ENCODE measurements around the gene SLC9A1.
A peak's percentile ranks its signal among the peaks of the same experiment; 100 is the strongest.

The SLC9A1 gene

DNA sequence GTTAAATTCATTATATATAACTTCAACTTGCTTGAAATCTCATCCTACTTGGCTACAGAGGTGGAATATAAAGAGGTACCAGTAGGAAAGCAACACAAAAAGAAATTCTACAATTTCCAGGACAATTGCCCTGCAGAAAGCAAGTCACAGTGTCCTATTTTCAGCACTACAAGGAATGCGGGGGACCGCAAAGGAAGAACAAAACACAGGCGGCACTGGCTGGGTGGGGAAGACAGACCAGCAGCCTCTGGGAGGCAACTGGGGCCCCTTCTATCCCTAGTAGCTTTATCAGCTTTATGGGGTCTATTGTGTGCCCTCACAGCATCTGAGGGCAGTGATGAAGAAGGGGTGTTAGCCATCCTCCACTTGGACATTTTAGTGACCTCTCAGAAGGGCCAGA is 30.5 kb downstream of the SLC9A1 start (continued):
- TF ChIP-seq TOX (CRISPR knock-in tag; IDR thresholded peaks at IDR 0.05; ENCODE audit: borderline replicate concordance) (no peak), RARB (CRISPR knock-in tag; IDR thresholded peaks at IDR 0.05) (no peak), TCF4 (CRISPR knock-in tag; IDR thresholded peaks at IDR 0.05; ENCODE audit: borderline replicate concordance) (no peak), PPARA (CRISPR knock-in tag; IDR thresholded peaks at IDR 0.05; ENCODE audit: borderline replicate concordance) (no peak)

DNA sequence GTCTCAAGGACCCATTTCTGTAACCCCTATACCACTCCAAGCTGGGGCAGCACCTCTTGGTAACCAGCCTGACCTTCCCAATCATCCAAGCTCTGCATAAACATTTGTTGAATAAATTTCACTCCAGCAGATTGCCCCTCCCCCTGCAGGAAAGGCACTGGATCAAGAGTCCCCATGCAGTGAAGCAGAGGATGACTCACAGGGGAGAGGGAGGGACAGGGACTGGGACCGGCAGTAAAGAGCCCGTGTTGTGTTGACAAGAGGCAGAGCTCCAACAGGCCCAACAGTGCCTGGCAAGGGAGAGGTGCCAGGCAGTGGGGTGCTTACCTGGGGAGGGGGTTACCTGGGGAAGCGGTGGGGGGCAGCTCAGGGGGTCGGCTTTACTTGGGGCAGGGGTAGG is 32.3 kb downstream of the SLC9A1 start:
- TF ChIP-seq ESRRG (CRISPR knock-in tag; IDR thresholded peaks at IDR 0.05) = no peak
- no peak for TF ChIP-seq PPARA (CRISPR knock-in tag; IDR thresholded peaks at IDR 0.05; ENCODE audit: borderline replicate concordance)
- TF ChIP-seq BACH2 (CRISPR knock-in tag; IDR thresholded peaks at IDR 0.05; ENCODE audit: borderline replicate concordance) = no peak
- no peak for TF ChIP-seq OSR1 (CRISPR knock-in tag; IDR thresholded peaks at IDR 0.05)
- no peak for TF ChIP-seq SNAI2 (CRISPR knock-in tag; IDR thresholded peaks at IDR 0.05)
- TF ChIP-seq, protein P1, sequence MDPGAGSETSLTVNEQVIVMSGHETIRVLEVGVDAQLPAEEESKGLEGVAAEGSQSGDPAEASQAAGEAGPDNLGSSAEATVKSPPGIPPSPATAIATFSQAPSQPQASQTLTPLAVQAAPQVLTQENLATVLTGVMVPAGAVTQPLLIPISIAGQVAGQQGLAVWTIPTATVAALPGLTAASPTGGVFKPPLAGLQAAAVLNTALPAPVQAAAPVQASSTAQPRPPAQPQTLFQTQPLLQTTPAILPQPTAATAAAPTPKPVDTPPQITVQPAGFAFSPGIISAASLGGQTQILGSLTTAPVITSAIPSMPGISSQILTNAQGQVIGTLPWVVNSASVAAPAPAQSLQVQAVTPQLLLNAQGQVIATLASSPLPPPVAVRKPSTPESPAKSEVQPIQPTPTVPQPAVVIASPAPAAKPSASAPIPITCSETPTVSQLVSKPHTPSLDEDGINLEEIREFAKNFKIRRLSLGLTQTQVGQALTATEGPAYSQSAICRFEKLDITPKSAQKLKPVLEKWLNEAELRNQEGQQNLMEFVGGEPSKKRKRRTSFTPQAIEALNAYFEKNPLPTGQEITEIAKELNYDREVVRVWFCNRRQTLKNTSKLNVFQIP (CRISPR knock-in tag; IDR thresholded peaks at IDR 0.05; ENCODE audit: borderline replicate concordance, low read depth) = no peak
- TF ChIP-seq ZFP3 (CRISPR knock-in tag; IDR thresholded peaks at IDR 0.05) = no peak
- TF ChIP-seq TOX (CRISPR knock-in tag; IDR thresholded peaks at IDR 0.05; ENCODE audit: borderline replicate concordance) = no peak
- TF ChIP-seq ISL1 (CRISPR knock-in tag; IDR thresholded peaks at IDR 0.05) = no peak
- TF ChIP-seq ZNF565 (CRISPR knock-in tag; conservative IDR thresholded peaks at IDR 0.05; ENCODE audit: low read depth) = no peak
- no peak for TF ChIP-seq ZC3H10 (CRISPR knock-in tag; IDR thresholded peaks at IDR 0.05)
- TF ChIP-seq, protein P2, sequence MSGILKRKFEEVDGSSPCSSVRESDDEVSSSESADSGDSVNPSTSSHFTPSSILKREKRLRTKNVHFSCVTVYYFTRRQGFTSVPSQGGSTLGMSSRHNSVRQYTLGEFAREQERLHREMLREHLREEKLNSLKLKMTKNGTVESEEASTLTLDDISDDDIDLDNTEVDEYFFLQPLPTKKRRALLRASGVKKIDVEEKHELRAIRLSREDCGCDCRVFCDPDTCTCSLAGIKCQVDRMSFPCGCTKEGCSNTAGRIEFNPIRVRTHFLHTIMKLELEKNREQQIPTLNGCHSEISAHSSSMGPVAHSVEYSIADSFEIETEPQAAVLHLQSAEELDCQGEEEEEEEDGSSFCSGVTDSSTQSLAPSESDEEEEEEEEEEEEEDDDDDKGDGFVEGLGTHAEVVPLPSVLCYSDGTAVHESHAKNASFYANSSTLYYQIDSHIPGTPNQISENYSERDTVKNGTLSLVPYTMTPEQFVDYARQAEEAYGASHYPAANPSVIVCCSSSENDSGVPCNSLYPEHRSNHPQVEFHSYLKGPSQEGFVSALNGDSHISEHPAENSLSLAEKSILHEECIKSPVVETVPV (CRISPR knock-in tag; IDR thresholded peaks at IDR 0.05) = no peak
- TF ChIP-seq, protein P3, sequence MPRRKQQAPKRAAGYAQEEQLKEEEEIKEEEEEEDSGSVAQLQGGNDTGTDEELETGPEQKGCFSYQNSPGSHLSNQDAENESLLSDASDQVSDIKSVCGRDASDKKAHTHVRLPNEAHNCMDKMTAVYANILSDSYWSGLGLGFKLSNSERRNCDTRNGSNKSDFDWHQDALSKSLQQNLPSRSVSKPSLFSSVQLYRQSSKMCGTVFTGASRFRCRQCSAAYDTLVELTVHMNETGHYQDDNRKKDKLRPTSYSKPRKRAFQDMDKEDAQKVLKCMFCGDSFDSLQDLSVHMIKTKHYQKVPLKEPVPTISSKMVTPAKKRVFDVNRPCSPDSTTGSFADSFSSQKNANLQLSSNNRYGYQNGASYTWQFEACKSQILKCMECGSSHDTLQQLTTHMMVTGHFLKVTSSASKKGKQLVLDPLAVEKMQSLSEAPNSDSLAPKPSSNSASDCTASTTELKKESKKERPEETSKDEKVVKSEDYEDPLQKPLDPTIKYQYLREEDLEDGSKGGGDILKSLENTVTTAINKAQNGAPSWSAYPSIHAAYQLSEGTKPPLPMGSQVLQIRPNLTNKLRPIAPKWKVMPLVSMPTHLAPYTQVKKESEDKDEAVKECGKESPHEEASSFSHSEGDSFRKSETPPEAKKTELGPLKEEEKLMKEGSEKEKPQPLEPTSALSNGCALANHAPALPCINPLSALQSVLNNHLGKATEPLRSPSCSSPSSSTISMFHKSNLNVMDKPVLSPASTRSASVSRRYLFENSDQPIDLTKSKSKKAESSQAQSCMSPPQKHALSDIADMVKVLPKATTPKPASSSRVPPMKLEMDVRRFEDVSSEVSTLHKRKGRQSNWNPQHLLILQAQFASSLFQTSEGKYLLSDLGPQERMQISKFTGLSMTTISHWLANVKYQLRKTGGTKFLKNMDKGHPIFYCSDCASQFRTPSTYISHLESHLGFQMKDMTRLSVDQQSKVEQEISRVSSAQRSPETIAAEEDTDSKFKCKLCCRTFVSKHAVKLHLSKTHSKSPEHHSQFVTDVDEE (CRISPR knock-in tag; IDR thresholded peaks at IDR 0.05) = no peak
- no peak for TF ChIP-seq GLIS3 (CRISPR knock-in tag; IDR thresholded peaks at IDR 0.05)
- TF ChIP-seq CSDC2 (CRISPR knock-in tag; IDR thresholded peaks at IDR 0.05) = no peak
- TF ChIP-seq ZNF70 (CRISPR knock-in tag; IDR thresholded peaks at IDR 0.05) = no peak
- TF ChIP-seq, protein P4, sequence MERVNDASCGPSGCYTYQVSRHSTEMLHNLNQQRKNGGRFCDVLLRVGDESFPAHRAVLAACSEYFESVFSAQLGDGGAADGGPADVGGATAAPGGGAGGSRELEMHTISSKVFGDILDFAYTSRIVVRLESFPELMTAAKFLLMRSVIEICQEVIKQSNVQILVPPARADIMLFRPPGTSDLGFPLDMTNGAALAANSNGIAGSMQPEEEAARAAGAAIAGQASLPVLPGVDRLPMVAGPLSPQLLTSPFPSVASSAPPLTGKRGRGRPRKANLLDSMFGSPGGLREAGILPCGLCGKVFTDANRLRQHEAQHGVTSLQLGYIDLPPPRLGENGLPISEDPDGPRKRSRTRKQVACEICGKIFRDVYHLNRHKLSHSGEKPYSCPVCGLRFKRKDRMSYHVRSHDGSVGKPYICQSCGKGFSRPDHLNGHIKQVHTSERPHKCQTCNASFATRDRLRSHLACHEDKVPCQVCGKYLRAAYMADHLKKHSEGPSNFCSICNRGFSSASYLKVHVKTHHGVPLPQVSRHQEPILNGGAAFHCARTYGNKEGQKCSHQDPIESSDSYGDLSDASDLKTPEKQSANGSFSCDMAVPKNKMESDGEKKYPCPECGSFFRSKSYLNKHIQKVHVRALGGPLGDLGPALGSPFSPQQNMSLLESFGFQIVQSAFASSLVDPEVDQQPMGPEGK (CRISPR knock-in tag; IDR thresholded peaks at IDR 0.05; ENCODE audit: borderline replicate concordance) = no peak
- no peak for TF ChIP-seq ARNTL (CRISPR knock-in tag; IDR thresholded peaks at IDR 0.05; ENCODE audit: borderline replicate concordance, low read depth)
- peak; percentile 86 for ATAC-seq

DNA sequence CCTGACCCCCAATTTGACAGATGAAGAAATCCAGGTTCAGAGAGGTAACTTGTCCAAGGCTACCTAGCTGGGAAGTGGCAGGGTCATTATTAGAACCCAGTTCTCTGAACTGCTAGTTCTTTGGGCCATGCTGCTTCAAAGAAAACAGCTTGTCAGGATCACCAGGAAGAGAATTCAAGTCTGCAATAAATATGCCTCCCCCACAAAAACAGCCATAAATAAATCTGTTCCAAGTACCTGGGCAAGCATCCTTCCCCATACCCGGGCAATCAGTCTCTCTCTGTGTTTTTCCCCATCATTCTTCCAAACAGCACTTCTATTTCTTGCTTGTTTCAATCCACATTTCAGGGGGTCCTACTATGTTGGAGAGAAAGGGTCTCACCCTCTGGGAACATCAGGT is 34.1 kb downstream of the SLC9A1 start:
- no peak for TF ChIP-seq PPARA (CRISPR knock-in tag; IDR thresholded peaks at IDR 0.05; ENCODE audit: borderline replicate concordance)
- no peak for TF ChIP-seq ZC3H10 (CRISPR knock-in tag; IDR thresholded peaks at IDR 0.05)
- TF ChIP-seq OSR1 (CRISPR knock-in tag; IDR thresholded peaks at IDR 0.05) = no peak
- TF ChIP-seq, protein P3 (CRISPR knock-in tag; IDR thresholded peaks at IDR 0.05) = no peak
- TF ChIP-seq ZFP30 (CRISPR knock-in tag; IDR thresholded peaks at IDR 0.05) = no peak
- TF ChIP-seq ZNF8 (CRISPR knock-in tag; IDR thresholded peaks at IDR 0.05) = no peak
- no peak for TF ChIP-seq RARB (CRISPR knock-in tag; IDR thresholded peaks at IDR 0.05)
- TF ChIP-seq TOX (CRISPR knock-in tag; IDR thresholded peaks at IDR 0.05; ENCODE audit: borderline replicate concordance) = no peak
- TF ChIP-seq ZFP3 (CRISPR knock-in tag; IDR thresholded peaks at IDR 0.05) = no peak
- TF ChIP-seq CSDC2 (CRISPR knock-in tag; IDR thresholded peaks at IDR 0.05) = no peak
- TF ChIP-seq BACH2 (CRISPR knock-in tag; IDR thresholded peaks at IDR 0.05; ENCODE audit: borderline replicate concordance) = no peak
- TF ChIP-seq, protein P4 (CRISPR knock-in tag; IDR thresholded peaks at IDR 0.05; ENCODE audit: borderline replicate concordance) = no peak
- TF ChIP-seq, protein P1 (CRISPR knock-in tag; IDR thresholded peaks at IDR 0.05; ENCODE audit: borderline replicate concordance, low read depth) = no peak
- TF ChIP-seq ARNTL (CRISPR knock-in tag; IDR thresholded peaks at IDR 0.05; ENCODE audit: borderline replicate concordance, low read depth) = no peak
- no peak for ATAC-seq

All from SK-N-SH treated with all-trans-retinoic acid at 6 μM for 48 hours (cell line).